ENCODE measurements around the gene NOS3. TPM values are rescaled to one million over a fixed set of nuclear protein-coding genes. Genes with fewer than 3 reads are reported as not detected.
A peak's percentile ranks its signal among the peaks of the same experiment; 100 is the strongest.

Gene NOS3
- total and polyA plus RNA-seq, 9 of the 15 experiments (the other 6 are each of a cell fraction or from before 2014, with no cell fraction given), result 1.1 to 121 (median 23.6) TPM

DNA sequence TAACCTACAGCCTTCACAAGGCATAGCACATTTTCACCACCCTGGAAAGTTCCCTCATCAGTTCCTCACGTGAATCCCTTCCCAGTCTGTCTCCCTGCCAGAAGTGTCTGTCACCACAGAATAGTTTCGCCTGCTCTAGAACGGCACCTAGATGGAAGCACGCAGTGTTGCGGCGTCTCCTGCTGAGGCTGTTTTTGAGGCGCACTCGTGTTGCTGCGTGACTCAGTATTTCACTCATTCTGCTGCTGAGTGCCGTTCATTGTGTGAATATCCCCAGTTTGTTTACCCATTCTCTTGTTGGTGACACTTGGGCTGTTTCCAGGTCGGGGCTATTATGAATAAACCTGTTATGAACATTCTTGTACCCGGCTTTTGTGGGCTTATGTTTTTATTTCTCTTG, 12.8 kb downstream of the NOS3 start (continued):
- TF ChIP-seq, protein P1, sequence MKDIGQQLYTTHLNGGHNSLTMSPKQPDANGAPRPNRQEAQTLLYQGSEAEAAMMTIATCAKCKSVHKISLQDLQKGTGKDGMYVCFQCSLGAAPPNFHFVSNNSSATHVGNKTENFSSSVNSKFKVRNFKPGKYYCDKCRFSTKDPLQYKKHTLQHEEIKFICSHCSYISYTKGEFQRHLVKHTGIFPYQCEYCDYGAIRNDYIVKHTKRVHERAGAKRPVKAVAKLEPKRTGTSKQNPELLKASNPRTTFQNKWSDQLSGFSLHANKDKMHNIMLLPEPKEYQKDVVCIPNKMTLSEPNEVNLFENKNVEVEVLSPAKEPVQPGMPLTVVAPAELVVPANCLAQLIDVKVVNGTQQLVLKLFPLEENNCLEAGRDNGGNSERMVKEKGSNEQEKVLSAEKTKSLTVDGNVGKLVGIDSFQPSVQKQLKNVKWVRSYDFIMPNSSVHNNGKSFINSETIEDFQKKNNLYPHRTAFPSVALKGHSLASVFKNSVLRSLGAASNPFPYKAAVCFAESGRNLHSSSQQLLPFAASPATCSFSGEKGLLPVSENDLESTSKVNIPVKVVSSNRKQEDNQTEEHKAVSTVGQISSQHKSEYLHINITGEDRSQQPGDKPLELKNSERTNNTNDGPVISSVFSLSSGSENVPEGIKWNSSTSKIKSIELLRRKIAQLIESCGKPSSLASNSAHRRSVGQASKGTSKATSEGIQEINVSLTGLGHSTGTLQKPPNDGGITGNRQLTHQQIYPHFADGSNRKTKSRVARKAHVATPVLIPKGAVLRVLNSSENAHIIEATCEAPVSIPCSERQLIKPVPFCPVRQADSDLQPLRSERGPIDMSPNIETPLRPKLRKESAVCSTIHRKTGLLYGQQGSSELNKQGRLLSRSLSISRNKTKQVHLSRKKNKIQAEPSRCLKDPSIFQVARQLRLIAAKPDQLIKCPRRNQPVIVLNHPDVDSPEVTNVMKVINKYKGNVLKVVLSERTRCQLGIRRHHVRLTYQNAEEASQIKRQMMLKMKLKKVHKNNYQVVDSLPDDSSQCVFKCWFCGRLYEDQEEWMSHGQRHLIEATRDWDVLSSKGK (CRISPR knock-in tag; IDR thresholded peaks at IDR 0.05), result no peak
- TF ChIP-seq ZFP1 (CRISPR knock-in tag; IDR thresholded peaks at IDR 0.05) (no peak), ZNF311 (CRISPR knock-in tag; IDR thresholded peaks at IDR 0.05) (no peak), JUND (IDR thresholded peaks at IDR 0.05; ENCODE audit: borderline replicate concordance, low read depth, low read length) (0 out of 2 replicates have a peak, but pooled peaks have one; percentile 43), JUND (tag; IDR thresholded peaks at IDR 0.05; ENCODE audit: borderline replicate concordance, low read depth, low read length) (peak; percentile 52; the same call in 2 of the 3 replicates), ZNF212 (CRISPR knock-in tag; IDR thresholded peaks at IDR 0.05) (no peak), PURB (CRISPR knock-in tag; IDR thresholded peaks at IDR 0.05; ENCODE audit: low read depth) (no peak), RBM14 (IDR thresholded peaks at IDR 0.05; ENCODE audit: borderline replicate concordance, insufficient read depth, low read depth, low read length) (no peak), ZNF174 (CRISPR knock-in tag; IDR thresholded peaks at IDR 0.05) (no peak), ZFP30 (CRISPR knock-in tag; IDR thresholded peaks at IDR 0.05; ENCODE audit: borderline replicate concordance) (no peak), ZNF77 (CRISPR knock-in tag; IDR thresholded peaks at IDR 0.05) (no peak), BDP1 (IDR thresholded peaks at IDR 0.05; ENCODE audit: insufficient read depth, insufficient read length) (no peak), CBFA2T2 (conservative IDR thresholded peaks at IDR 0.05) (no peak), ZNF232 (CRISPR knock-in tag; IDR thresholded peaks at IDR 0.05) (no peak), XRCC5 (IDR thresholded peaks at IDR 0.05; ENCODE audit: low read depth, low read length) (no peak; the same call in 1 of the 2 replicates), MAFF (IDR thresholded peaks at IDR 0.05; ENCODE audit: low read length) (peak; percentile 58), DACH1 (IDR thresholded peaks at IDR 0.05; ENCODE audit: partially characterized antibody) (no peak), SMARCA4 (IDR thresholded peaks at IDR 0.05) (peak; percentile 60), CCAR2 (IDR thresholded peaks at IDR 0.05; ENCODE audit: low read depth, low read length) (no peak), ZNF79 (CRISPR knock-in tag; IDR thresholded peaks at IDR 0.05; ENCODE audit: low read depth) (no peak), LCOR (CRISPR knock-in tag; IDR thresholded peaks at IDR 0.05) (no peak), KLF13 (tag; IDR thresholded peaks at IDR 0.05; ENCODE audit: borderline replicate concordance, low read depth) (no peak), ARID1B (IDR thresholded peaks at IDR 0.05) (0 out of 2 replicates have a peak, but pooled peaks have one; percentile 44)
- TF ChIP-seq, protein P2, sequence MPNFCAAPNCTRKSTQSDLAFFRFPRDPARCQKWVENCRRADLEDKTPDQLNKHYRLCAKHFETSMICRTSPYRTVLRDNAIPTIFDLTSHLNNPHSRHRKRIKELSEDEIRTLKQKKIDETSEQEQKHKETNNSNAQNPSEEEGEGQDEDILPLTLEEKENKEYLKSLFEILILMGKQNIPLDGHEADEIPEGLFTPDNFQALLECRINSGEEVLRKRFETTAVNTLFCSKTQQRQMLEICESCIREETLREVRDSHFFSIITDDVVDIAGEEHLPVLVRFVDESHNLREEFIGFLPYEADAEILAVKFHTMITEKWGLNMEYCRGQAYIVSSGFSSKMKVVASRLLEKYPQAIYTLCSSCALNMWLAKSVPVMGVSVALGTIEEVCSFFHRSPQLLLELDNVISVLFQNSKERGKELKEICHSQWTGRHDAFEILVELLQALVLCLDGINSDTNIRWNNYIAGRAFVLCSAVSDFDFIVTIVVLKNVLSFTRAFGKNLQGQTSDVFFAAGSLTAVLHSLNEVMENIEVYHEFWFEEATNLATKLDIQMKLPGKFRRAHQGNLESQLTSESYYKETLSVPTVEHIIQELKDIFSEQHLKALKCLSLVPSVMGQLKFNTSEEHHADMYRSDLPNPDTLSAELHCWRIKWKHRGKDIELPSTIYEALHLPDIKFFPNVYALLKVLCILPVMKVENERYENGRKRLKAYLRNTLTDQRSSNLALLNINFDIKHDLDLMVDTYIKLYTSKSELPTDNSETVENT (CRISPR knock-in tag; IDR thresholded peaks at IDR 0.05), result no peak
- TF ChIP-seq, protein P3, sequence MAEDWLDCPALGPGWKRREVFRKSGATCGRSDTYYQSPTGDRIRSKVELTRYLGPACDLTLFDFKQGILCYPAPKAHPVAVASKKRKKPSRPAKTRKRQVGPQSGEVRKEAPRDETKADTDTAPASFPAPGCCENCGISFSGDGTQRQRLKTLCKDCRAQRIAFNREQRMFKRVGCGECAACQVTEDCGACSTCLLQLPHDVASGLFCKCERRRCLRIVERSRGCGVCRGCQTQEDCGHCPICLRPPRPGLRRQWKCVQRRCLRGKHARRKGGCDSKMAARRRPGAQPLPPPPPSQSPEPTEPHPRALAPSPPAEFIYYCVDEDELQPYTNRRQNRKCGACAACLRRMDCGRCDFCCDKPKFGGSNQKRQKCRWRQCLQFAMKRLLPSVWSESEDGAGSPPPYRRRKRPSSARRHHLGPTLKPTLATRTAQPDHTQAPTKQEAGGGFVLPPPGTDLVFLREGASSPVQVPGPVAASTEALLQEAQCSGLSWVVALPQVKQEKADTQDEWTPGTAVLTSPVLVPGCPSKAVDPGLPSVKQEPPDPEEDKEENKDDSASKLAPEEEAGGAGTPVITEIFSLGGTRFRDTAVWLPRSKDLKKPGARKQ (CRISPR knock-in tag; IDR thresholded peaks at IDR 0.05), result no peak

All from K562 (cell line).